Activated CD4-positive, CD25-positive, alpha-beta regulatory T cell (primary cell): ENCODE data around the gene TMEM151B.
A peak's percentile ranks its signal among the peaks of the same experiment; 100 is the strongest.

Experiments used
- DNase-seq, 4 experiments: peaks; one replicate each; lab custom pipeline; 2025; lab: John Stamatoyannopoulos, UW

TMEM151B gene

DNA sequence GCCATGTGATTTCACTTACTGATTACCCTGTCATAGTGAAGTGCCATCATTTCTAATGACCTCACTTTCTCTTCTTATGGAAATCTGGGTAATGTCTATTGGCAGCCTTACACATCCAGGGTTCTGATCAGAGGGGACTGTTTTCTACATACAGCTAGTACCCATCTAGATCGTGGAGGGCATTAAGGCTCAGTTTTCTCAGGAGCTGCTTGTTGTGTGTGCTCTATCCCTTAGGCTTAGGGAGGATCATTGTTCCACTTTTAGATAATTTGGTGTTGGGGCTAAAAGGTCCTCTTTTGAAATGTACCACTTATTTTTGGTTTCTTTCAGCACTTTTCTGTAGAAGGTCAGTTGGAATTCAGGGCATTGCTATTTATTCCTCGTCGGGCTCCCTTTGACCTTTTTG lies 19.5 kb upstream of the TMEM151B start:
- no peak for DNase-seq

DNA sequence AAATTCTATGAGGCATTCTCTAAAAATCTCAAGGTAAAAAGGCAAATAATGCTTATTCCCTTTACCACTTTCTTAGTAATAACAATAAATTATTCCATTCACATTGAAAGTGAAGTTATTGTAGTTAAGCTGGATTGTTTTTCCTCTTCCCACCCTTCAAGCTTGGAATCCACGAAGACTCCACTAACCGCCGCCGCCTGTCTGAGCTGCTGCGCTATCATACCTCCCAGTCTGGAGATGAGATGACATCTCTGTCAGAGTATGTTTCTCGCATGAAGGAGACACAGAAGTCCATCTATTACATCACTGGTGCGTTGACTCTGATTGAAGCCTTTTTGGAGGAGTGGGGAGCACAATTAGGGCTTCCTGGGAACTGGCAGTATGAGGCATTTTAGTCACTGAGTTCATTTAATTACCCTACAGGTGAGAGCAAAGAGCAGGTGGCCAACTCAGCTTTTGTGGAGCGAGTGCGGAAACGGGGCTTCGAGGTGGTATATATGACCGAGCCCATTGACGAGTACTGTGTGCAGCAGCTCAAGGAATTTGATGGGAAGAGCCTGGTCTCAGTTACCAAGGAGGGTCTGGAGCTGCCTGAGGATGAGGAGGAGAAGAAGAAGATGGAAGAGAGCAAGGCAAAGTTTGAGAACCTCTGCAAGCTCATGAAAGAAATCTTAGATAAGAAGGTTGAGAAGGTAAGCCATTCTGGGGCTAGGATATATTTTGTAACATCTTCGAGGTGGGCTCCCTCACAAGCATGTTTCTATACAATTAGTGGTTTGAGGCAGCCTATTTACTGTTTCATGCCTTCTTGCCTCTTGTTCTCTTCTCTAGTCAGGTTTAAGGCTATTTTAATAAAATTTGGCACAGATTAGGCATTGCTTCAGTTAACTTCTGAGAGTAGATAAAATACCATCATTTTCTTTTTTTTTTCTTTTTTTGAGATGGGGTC lies 18.4 kb upstream of the TMEM151B start:
- no peak for DNase-seq

DNA sequence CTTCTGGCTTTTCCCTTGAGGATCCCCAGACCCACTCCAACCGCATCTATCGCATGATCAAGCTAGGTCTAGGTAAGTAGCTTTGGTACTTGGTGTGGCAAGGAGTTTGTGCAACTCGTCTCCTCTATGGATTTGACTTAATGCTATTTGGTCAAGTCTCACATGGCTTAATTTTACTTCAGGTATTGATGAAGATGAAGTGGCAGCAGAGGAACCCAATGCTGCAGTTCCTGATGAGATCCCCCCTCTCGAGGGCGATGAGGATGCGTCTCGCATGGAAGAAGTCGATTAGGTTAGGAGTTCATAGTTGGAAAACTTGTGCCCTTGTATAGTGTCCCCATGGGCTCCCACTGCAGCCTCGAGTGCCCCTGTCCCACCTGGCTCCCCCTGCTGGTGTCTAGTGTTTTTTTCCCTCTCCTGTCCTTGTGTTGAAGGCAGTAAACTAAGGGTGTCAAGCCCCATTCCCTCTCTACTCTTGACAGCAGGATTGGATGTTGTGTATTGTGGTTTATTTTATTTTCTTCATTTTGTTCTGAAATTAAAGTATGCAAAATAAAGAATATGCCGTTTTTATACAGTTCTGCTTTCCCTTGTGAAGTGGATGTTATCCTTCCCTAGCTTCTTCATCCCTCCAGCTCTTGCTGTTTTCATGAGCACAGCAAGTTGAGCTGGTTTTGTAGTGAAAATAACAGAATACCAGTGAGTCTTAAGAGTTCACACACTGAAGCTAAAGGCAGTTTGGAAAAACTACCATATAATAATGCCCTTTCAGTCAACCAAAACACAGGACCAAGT lies 16.7 kb upstream of the TMEM151B start:
- DNase-seq = peak in 3 of 4 experiments; percentile 20 to 34 (median 29)

DNA sequence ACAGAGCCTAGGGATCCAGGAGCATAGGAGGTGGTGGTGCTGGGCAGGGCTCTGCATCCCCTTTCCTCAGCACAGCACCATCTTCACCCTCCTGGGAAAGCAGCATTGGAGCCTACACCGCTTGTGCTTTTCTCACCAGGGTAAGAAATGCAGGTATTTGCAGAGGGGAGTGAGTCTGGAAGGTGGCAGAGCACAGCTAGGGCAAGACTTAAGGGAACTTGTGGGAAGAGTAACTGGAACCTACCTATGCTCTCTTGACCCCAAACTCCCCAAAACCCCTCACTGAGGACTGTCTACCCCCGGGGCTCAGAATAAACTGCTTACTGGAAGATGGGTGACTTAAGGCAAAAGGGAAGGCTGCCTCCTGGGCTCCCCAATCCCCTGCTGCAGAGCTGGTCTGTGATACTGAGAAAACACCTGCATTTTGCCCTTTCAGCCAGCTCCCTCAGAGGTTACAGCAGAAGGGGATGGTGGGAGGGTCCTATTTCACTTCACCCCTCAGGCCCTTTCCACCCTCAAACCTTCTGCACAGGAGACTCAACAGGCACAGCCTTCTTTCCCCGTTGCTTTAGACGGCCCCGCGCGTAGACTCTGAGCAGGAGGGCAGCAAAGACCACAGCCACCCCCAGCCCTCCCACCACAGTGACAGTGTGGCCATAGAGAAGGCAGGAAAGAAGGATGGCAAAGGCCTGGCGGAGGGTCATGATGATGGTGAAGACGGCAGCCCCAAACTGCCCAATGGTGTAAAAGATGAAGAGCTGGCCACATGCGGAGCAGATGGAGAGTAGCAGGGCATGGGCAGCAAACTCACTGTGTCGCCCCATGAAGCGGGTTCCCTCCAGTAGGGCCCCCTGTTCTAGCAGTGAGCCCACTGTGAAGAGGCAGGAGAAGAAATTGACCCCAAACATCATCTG lies 15.8 kb upstream of the TMEM151B start:
- peak in 1 of 4 experiments; percentile 39 for DNase-seq

DNA sequence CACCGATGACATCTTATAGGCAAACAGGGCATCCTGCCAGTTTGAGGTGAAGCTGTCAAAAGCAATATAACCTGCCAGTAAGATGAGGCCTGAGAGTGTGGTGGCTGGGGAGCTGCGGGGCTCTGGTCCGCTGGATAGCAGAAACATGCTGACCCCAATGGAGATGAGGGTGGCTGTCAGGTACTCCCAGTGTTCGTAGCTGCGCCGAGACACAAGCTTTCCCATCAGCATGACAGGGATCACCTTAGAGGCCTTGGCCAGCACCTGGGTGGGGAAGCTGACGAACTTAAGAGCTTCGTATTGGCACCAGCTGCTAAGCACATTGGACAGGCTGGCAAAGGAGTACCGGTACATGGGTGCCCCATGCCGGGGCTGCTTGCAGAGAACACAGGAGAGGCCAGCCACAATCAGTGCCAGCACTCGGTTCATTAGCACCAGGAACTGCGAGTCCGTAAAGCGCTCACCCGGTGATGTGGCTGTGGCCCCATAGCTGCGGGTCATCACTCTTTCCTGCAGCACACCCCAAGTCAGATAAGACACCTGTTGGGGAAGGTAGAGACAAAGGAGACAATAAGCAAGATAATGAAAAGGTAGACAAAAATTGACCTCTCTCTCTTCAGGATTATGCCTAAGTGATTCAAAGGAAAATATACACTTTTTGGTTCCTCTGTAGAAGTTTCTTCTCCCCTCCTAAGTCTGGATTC lies 15.0 kb upstream of the TMEM151B start:
- no peak for DNase-seq

DNA sequence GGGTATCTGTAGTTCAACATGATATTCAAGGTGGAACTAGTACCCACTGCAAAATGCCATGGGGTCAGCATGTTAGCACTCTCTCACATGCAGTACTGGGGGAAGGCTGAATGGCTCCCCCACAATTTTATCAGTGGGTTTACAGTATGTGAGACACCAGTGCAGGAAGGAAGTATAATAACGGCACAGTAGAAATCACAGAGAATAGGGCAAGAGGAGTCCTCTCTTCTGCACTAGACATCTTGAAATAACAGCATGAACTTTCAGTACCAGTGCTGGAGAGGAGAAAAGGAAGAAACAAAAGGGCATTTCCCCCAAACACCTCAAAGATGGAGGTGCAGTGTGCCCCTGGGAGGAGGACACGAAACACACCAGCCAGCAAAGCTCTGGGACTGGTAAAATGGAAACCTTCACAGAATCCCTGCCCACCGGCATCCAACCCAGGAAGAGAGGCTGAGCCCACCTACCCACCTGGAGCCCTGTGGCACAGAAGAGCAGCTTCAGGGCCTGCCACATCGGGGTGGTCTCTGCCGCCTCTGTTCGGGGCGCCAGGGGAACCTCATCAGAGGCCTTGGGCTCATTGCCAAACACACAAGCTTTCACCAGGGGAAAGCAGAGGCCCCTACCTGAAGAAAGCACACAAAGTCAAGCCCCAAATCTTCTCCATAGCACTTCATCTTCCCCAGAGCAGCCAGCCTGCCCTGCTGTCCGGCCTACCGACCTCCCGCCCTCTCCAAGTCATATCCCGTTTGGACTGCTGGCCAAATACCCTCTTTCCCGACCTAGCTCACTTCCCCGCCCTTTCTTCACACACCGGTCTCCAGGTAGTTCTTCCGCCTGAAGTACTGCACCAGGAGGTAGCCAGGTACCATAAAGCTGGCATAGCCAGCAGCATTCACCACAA lies 14.1 kb upstream of the TMEM151B start:
- DNase-seq = no peak

DNA sequence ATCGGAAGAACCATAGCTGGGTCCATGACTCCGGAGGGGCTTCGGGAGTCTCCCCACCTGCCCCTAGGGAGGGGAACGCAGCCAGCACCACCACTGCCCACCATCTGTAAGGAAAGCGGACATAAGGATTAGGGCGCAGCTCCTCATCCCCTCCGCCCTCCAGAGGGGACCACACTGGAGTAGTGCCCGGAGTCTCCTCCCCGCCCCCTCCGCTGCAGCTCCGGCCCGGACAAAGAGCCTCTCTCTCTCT lies 13.6 kb upstream of the TMEM151B start:
- no peak for DNase-seq

DNA sequence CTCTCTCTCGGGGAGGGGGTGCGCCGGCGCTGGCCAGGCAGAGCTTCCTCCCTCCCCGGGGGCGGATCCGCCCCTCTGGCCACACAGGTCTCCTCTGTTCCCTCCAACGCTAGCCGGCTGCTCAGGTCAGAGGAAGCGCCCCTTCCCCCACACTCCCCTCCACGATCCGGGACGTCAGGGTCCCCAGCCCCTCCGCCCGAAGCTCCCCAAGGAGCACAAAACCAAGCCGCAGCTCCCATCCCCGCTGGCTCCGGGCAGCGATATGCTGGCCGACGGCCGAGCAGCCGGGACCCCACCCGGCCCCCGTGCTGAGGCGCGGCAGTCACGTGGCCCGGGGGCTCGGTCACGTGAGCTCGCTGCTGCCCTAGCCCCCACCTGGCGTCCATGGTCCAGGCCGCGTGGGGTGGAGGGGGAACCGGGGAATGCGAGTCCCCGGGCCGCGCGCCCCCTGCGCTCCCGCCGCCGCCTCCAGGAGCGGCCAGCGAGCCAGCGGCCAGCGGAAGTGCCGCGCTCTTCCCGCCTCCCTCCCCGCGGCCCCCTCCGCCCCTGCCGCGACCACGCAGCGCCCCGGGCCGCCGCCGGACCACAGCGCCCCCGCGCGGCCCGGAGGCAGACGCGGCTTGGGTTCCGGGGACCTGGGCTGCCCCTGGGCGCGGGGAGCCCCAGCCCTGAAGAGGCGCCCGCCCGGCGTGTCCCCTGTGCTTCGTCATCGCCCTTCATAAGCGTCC lies 13.1 kb upstream of the TMEM151B start, which contains the start of gene SLC35B2:
Gene SLC35B2 (minus strand): TSS at position 504 of the 728 bp plus-strand sequence. CDS start 118 bp downstream, at position 386.
- DNase-seq = peak; percentile 33 to 54 (median 49)

DNA sequence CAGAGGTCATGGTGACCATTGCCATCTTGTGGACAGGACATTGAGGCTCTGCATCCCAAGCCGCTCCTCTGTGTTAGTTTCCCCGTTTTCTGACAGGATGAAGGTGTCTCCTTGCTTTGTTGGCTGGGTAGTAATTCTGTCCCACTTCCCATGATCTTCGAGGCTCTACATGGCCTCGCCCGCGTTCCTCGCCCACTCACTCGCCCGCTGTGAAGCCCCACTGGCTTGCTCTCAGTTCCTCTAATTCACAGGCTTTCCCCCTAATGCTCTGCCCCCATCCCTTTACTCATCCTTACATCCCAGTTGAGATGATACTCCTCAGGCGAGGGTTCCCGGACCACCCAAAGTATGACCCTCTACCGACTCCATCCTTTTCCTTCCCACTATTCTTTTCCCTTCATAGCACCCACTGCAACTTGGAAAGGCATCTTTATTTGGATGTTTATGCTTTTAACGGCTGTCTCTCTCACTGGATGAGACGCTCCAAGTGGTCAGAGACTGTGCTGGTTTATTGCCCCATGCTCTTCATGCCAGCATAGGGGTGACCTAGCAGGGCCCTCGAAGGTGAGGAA lies 12.4 kb upstream of the TMEM151B start:
- DNase-seq = no peak

DNA sequence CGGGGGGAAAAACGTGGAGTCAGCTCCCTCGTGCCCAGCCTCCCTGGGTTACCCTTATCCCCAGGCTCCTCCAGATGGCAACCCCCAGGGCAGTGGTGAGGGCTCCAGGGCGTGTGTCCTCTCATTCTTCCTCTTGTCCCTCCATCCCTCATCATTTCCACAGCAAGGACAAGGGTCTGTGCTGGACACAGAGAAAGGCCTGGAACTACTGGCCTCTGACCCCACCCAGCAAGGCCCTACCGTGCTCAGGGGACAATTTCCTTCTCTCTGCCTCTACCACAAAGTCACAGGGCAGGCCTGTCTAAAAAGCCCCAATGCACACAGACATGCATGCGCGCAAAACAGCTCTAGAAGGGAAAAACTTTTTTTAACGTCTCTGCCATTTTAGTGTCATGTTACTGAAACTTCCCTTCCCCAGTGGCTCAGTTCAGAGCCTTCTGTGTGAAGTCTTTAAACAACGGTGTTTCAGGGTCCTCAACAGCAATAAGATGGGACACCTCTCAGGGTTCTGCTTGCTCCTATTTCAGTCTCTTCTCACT lies 11.9 kb upstream of the TMEM151B start:
- DNase-seq = no peak

DNA sequence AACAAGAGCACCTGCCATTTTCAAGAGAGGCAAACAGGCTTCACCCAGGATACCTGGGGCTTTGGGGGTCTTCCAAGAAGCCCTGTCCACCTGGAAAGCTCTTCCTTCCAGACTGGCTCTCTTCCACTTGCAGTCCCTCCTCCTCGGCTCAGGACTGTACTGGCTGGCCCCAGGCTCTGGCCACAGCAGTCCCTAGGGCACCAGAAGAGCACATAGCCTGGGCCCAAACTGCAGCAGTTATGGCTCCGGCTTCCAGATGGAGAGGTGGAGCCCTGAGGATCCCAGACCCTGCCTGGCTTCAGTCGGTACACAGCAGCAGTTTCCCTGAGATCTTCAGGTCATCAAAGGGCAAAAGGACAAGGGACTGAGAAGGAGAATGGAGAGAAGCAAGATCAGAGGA lies 11.3 kb upstream of the TMEM151B start:
- no peak for DNase-seq

DNA sequence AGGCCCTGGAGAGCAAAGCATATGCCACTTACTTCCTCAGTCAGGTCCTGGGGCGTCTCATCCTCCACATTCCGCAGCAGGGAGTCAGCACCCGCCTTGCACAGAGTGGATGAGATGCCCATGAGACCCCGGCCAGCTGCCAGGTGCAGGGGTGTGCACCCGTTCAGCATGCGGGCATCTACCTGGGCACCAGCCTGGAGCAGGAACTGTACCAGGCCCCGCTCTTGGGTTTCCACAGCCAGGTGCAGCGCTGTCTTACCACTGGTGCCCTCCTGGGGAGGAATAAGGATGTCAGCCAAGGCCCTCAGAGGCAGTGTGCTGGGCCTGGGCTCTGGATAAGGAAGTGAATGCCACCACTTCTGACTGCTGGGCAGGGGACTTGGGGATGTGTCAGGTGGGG lies 10.2 kb upstream of the TMEM151B start:
- DNase-seq = no peak

DNA sequence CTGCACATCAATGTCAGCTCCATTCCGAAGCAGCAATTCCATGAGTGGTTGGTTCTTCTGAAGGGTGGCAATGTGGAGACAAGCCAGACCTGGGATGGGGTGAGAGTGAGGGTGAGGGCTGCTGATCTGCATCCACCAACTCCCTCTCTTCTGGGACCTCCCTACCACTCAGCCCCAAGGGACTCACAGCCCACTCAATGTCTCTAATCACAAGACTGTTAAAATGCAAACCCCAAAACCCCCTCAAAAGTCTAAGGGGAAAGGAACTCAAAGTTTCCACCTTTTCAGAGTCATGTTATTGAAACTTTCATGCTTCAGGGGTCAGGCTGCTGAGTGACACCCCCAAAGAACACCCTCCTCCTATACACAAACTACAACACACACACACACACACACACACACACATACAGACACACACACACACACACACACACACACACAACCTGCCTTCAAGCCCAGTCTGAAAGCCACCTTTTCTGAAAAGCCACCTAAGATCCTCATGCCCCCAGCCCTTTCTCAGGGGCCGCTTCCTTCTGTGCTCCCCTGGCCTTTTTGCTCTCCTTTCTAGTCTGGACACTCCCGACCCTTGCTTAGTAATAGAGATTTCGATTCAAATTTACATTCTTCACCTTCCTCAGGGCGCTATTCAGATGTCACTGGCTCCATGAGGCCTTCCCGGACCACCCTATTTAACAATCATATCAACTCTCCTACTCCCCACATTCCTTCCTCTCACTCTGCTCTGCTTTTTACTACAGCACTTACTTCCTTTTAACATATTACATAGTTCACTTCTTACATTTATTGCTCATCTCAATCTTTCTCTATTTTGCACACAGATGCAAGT lies 9.6 kb upstream of the TMEM151B start:
- no peak for DNase-seq

DNA sequence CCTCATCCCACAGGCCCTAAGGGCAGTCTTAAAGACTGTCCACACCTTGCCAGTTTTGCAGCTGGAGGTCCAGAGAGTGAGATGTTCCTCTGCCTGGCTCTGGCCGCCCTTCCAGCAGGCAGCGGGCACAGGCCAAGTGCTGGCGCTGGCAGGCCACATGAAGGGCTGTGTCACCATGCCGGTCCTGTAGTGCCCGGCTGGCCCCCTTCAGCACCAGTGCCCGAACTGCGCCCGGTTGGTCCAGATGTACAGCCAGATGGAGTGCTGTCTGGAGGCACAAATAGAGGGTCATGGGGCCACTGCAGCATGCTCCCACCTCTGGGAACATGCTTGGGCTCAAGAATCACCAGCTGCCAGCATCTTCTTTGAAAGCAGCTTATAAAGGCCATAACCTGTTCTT lies 8.7 kb upstream of the TMEM151B start:
- DNase-seq = no peak

DNA sequence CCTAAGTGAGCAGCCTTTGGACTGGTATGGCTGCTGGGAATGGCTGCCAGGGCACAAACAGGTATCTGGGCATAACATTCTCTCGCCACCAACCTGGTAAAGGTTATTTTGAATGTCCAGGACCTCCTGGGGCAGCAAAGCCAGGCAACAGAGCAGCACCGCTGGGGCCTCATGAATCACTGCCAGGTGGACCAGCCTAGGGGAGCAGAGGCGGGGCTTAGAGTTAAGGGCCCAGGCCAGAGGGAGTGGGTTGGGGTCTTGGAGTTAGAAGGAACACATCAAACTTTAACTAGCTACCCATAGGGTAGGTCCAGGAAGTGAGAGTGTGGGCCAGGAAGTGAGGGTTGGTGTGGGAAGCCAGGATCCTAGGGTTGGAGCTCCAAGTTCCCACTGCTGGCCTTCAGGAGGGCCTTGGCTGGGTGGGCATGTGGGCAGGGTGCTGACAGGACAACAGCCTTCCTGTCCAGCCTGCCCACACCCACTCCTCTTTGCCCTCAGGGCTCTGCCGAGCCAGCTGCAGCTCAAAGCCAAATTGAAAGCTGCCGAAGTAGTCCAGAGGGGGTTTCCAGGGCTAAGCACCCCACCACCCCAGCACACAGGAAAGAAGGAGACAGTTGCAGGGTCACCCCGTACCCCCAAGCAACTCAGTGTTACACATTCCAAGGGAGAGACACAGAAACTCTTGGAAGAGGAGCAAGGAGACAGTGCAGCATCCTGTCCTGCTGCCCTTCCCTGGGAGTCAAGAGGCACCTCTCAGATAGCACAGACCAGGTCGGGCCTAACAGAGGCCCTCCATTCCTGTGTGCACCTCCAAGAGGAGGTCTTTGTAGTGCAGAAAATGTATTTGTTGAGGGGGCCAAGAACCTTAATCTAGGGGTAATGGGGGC lies 7.5 kb upstream of the TMEM151B start:
- no peak for DNase-seq

DNA sequence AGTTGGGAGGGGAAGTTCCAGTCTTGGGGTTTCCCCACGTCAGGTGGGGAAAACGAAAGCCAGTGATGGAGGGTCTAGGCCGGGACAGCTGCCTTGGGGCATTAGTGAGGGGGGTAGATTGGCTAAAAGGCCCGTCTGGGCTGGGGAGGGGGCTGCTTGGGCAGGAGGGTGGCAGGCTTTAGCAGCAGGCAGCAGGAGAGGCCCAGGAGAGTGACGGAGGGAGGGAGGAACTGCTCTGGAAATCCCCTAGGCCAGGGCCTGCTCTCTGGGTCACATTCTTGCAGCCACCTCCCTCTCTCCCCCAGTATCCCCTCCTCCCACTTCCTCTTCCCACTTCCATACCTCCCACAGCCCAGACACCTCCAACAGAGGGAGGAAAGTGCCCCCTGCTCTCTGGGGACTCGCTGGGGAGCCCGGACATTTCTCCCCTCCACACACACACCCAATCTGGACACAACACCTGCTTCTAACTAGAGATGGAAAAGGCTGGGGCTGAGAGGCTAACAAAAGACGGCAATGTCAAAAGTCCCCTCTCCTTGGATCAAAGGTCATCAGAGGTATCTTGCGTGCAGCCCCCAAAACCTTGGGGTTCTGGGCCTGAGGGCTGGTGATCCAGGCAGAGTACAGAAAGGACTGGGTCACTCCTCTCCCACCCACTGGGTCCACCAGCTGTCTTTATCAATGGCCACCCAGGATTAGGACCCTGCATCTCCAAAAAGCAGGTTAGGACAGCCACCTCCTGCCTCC lies 6.7 kb upstream of the TMEM151B start:
- no peak for DNase-seq
